H9 (cell line): Measurements from ENCODE around the gene MAP1LC3B. TPM values are rescaled to one million over a fixed set of nuclear protein-coding genes. Genes with fewer than 3 reads are reported as not detected.

Experiments
- DNase-seq: peaks from one replicate; pipeline ENCODE4 v3.0.0-alpha.2; 2017
- H2AFZ ChIP-seq: one replicate; pipeline ENCODE4 v1.6.1; 2013; ENCODE audit warnings: mild to moderate bottlenecking, low read length, control low read depth, moderate library complexity
- H2AK5ac ChIP-seq: 2 replicates; pipeline ENCODE4 v1.6.1; 2013; ENCODE audit warnings: low read length, control low read depth, mixed read lengths; ENCODE audit not compliant: insufficient read length
- H2BK120ac ChIP-seq: one replicate; pipeline ENCODE4 v1.6.1; 2013; ENCODE audit warnings: low read depth, mild to moderate bottlenecking, low read length, control low read depth, inconsistent platforms; ENCODE audit not compliant: poor library complexity, severe bottlenecking
- H2BK12ac ChIP-seq: 2 replicates; pipeline ENCODE4 v1.6.1; 2013; ENCODE audit warnings: low read length, control low read depth, mixed read lengths, low read depth; ENCODE audit not compliant: insufficient read length
- H2BK15ac ChIP-seq: 2 replicates; pipeline ENCODE4 v1.6.1; 2013; ENCODE audit warnings: low read depth, low read length, control low read depth
- H2BK20ac ChIP-seq: one replicate; pipeline ENCODE4 v1.6.1; 2013; ENCODE audit warnings: low read depth, mild to moderate bottlenecking, low read length, control low read depth, inconsistent platforms; ENCODE audit not compliant: poor library complexity, severe bottlenecking
- H2BK5ac ChIP-seq: 2 replicates; pipeline ENCODE4 v1.6.1; 2013; ENCODE audit warnings: low read length, control low read depth, mixed read lengths; ENCODE audit not compliant: insufficient read length
- H3K14ac ChIP-seq: 2 replicates; pipeline ENCODE4 v1.6.1; 2013; ENCODE audit warnings: low read length, control low read depth; ENCODE audit not compliant: insufficient read depth
- H3K18ac ChIP-seq: 2 replicates; pipeline ENCODE4 v1.6.1; 2013; ENCODE audit warnings: low read depth, mild to moderate bottlenecking, mixed read lengths, low read length, control low read depth; ENCODE audit not compliant: insufficient read length
- H3K23ac ChIP-seq: 2 replicates; pipeline ENCODE4 v1.6.1; 2013; ENCODE audit warnings: low read length, control low read depth, mixed read lengths, low read depth; ENCODE audit not compliant: insufficient read length
- H3K23me2 ChIP-seq: 2 replicates; pipeline ENCODE4 v1.6.1; 2013; ENCODE audit warnings: low read depth, mild to moderate bottlenecking, mixed read lengths, low read length, control low read depth; ENCODE audit not compliant: insufficient read length, poor library complexity, severe bottlenecking
- H3K27ac ChIP-seq: 2 replicates; pipeline ENCODE4 v1.5.1; 2013; ENCODE audit warnings: low read length, control low read depth, mixed read lengths, low read depth; ENCODE audit not compliant: insufficient read length
- H3K27me3 ChIP-seq: 2 replicates; pipeline ENCODE4 v1.6.1; 2013; ENCODE audit warnings: low read length, control low read depth, inconsistent platforms; ENCODE audit not compliant: insufficient read depth
- H3K4ac ChIP-seq: 2 replicates; pipeline ENCODE4 v1.6.1; 2013; ENCODE audit warnings: low read depth, mild to moderate bottlenecking, control low read depth, inconsistent platforms, low read length, moderate library complexity
- H3K4me1 ChIP-seq: 2 replicates; pipeline ENCODE4 v1.6.1; 2013; ENCODE audit warnings: low read length, control low read depth, inconsistent platforms; ENCODE audit not compliant: insufficient read depth
- H3K4me2 ChIP-seq: 2 replicates; pipeline ENCODE4 v1.6.1; 2013; ENCODE audit warnings: low read length, control low read depth, mixed read lengths; ENCODE audit not compliant: insufficient read length, insufficient read depth
- H3K56ac ChIP-seq: 2 replicates; pipeline ENCODE4 v1.6.1; 2013; ENCODE audit warnings: low read depth, mild to moderate bottlenecking, mixed read lengths, low read length, control low read depth; ENCODE audit not compliant: insufficient read length
- H3K79me1 ChIP-seq: 2 replicates; pipeline ENCODE4 v1.6.1; 2013; ENCODE audit warnings: low read depth, mild to moderate bottlenecking, moderate library complexity, low read length, control low read depth, inconsistent platforms; ENCODE audit not compliant: insufficient read depth, poor library complexity, severe bottlenecking
- H3K79me2 ChIP-seq: 2 replicates; pipeline ENCODE4 v1.6.1; 2013; ENCODE audit warnings: low read length, control low read depth, inconsistent platforms; ENCODE audit not compliant: insufficient read depth
- H3K9ac ChIP-seq: 2 replicates; pipeline ENCODE4 v1.6.1; 2013; ENCODE audit warnings: low read length, control low read depth, mixed read lengths; ENCODE audit not compliant: insufficient read length; ENCODE audit errors: extremely low read depth
- H3K9me3 ChIP-seq: one replicate; pipeline ENCODE4 v1.6.1; 2013; ENCODE audit warnings: low read depth, low read length, inconsistent platforms; ENCODE audit not compliant: control insufficient read depth
- H3T11ph ChIP-seq: one replicate; pipeline ENCODE4 v1.6.1; 2013; ENCODE audit warnings: mild to moderate bottlenecking, low read length, control low read depth, inconsistent platforms
- H4K20me1 ChIP-seq: one replicate; pipeline ENCODE4 v1.6.1; 2013; ENCODE audit not compliant: control insufficient read depth, insufficient read length, insufficient read depth
- H4K5ac ChIP-seq: 2 replicates; pipeline ENCODE4 v1.6.1; 2013; ENCODE audit warnings: low read depth, mild to moderate bottlenecking, mixed read lengths, low read length, control low read depth; ENCODE audit not compliant: insufficient read length
- H4K8ac ChIP-seq: replicated peaks from 2 replicates; pipeline ENCODE4 v1.6.1; 2013; ENCODE audit warnings: low read length, control low read depth, mixed read lengths, low read depth; ENCODE audit not compliant: insufficient read length
- H4K91ac ChIP-seq: 2 replicates; pipeline ENCODE4 v1.6.1; 2013; ENCODE audit warnings: low read depth, mild to moderate bottlenecking, moderate library complexity, mixed read lengths, low read length, control low read depth; ENCODE audit not compliant: insufficient read length
- H3K27ac Mint-ChIP-seq, 3 experiments: 2 replicates in 2 of 3; 3 replicates in 1 of 3; pipeline ENCODE4 v1.8.0; 2020 to 2021; ENCODE audit warnings: mixed read lengths in 3 of 3, mild to moderate bottlenecking in 1 of 3, moderate library complexity in 1 of 3
- H3K27me3 Mint-ChIP-seq: 2 replicates; pipeline ENCODE4 v1.8.0; 2021; ENCODE audit warnings: low read depth, mild to moderate bottlenecking, moderate library complexity, mixed read lengths
- H3K36me3 Mint-ChIP-seq, 3 experiments: 2 replicates in 2 of 3; 3 replicates in 1 of 3; pipeline ENCODE4 v1.8.0; 2020 to 2021; ENCODE audit warnings: low read depth in 3 of 3, mixed read lengths in 3 of 3; ENCODE audit not compliant: insufficient read depth in 1 of 3
- H3K4me1 Mint-ChIP-seq, 2 experiments: 2 replicates each; pipeline ENCODE4 v1.8.0; 2020; ENCODE audit warnings: mixed read lengths in 2 of 2
- H3K4me3 Mint-ChIP-seq, 2 experiments: 2 replicates in 1 of 2; 3 replicates in 1 of 2; pipeline ENCODE4 v1.8.0; 2020 to 2021; ENCODE audit warnings: mild to moderate bottlenecking in 2 of 2, mixed read lengths in 2 of 2, moderate library complexity in 1 of 2
- H3K9me3 Mint-ChIP-seq, 2 experiments: 2 replicates in 1 of 2; 3 replicates in 1 of 2; pipeline ENCODE4 v1.8.0; 2020; ENCODE audit warnings: mild to moderate bottlenecking in 2 of 2, mixed read lengths in 2 of 2, moderate library complexity in 1 of 2
- WGBS: extraction: QIAGEN DNeasy Blood & Tissue Kit; methylation state at CpG from one replicate; pipeline ENCODE4 v1.1.7; 2013; ENCODE audit warnings: missing lambda C conversion rate, low lambda C conversion rate, mixed read lengths; ENCODE audit not compliant: insufficient read length; ENCODE audit errors: extremely low coverage; 5-methylcytosine and 5-hydroxymethylcytosine counted together
- total RNA-seq: library from RNA; stranded (reverse); gene quantifications from 2 replicates; pipeline ENCODE4 v1.2.1, GENCODE V29; 2021
- TF ChIP-seq, protein P1 (sequence below): fragments of 200-600 bp; sonication (generic); conservative IDR thresholded peaks from 3 replicates; pipeline ENCODE4 v1.8.0; 2021; ENCODE audit warnings: antibody characterized with exemption, mild to moderate bottlenecking

The MAP1LC3B gene
- total RNA-seq, 1 experiment from 2014 or later, result 47.1 TPM

DNA sequence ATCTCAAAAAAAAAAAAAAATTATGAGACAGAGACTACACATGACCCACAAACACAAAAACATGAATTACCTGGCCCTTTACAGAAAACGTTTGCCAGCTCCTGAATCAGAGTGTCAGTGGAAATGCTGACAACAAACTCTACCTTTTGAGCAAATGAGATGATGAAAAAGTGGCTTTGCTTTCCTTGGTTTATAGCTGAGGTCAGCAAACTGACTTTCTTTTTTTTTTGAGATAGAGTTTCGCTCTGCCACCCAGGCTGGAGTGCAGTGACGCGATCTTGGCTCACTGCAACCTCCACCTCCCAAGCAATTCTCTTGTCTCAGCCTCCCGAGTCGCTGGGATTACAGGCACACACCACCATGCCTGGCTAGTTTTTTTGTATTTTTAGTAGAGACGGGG lies 54.3 kb downstream of the MAP1LC3B start:
- Histone ChIP-seq H3K4me2 (no peak overlapping the region), H3T11ph (no peak overlapping the region), H2BK15ac (no peak overlapping the region), H3K14ac (no peak overlapping the region), H3K27me3 (no peaks in the 10 kb centered on the region), H3K56ac (no peak overlapping the region), H3K9ac (no peak overlapping the region), H4K5ac (no peak overlapping the region), H2BK12ac (no peak overlapping the region), H3K79me2 (no peaks in the 10 kb centered on the region), H3K4me1 (no peaks in the 10 kb centered on the region), H2BK120ac (no peak overlapping the region), H3K79me1 (no peaks in the 10 kb centered on the region), H4K8ac (no peak overlapping the region), H2BK20ac (no peak overlapping the region), H2AK5ac (no peak overlapping the region), H3K9me3 (no peaks in the 10 kb centered on the region), H2BK5ac (no peak overlapping the region), H3K4ac (no peak overlapping the region), H4K91ac (no peak overlapping the region), H3K23me2 (no peaks in the 10 kb centered on the region), H4K20me1 (no peaks in the 10 kb centered on the region), H3K23ac (no peak overlapping the region), H3K18ac (no peak overlapping the region), H3K27ac (no peak overlapping the region), H2AFZ (no peak overlapping the region)
- H3K27ac Mint-ChIP-seq, result no peak overlapping the region
- peaks cover 0 to 4% of the 10 kb centered on the region in 2 experiments; a peak in 2 of 4 replicates for H3K4me1 Mint-ChIP-seq
- H3K9me3 Mint-ChIP-seq, result peaks cover 14 to 17% of the 10 kb centered on the region in 2 experiments
- no peaks in the 10 kb centered on the region for H3K27me3 Mint-ChIP-seq
- peaks cover 62 to 72% (median 69%) of the 10 kb centered on the region in 3 experiments for H3K36me3 Mint-ChIP-seq
- TF ChIP-seq, protein P1, sequence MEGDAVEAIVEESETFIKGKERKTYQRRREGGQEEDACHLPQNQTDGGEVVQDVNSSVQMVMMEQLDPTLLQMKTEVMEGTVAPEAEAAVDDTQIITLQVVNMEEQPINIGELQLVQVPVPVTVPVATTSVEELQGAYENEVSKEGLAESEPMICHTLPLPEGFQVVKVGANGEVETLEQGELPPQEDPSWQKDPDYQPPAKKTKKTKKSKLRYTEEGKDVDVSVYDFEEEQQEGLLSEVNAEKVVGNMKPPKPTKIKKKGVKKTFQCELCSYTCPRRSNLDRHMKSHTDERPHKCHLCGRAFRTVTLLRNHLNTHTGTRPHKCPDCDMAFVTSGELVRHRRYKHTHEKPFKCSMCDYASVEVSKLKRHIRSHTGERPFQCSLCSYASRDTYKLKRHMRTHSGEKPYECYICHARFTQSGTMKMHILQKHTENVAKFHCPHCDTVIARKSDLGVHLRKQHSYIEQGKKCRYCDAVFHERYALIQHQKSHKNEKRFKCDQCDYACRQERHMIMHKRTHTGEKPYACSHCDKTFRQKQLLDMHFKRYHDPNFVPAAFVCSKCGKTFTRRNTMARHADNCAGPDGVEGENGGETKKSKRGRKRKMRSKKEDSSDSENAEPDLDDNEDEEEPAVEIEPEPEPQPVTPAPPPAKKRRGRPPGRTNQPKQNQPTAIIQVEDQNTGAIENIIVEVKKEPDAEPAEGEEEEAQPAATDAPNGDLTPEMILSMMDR, result no peak
- no peak overlapping the region for H3K4me3 Mint-ChIP-seq
- DNase-seq, result no peak
- WGBS, result no CpG with 5 or more reads among the region's 7 CpGs
